LoVo (cell line): ENCODE measurements around the gene GTSE1.
"Not testable (repeated sequence)": the region's sequence is repeated elsewhere in the genome, so short reads cannot be mapped to it uniquely, and the experiment has no call there.

Source experiments
- DNase-seq: peaks from one replicate; pipeline ENCODE4 v3.0.0-alpha.2; 2016; ENCODE audit warnings: low spot score

Gene GTSE1

DNA sequence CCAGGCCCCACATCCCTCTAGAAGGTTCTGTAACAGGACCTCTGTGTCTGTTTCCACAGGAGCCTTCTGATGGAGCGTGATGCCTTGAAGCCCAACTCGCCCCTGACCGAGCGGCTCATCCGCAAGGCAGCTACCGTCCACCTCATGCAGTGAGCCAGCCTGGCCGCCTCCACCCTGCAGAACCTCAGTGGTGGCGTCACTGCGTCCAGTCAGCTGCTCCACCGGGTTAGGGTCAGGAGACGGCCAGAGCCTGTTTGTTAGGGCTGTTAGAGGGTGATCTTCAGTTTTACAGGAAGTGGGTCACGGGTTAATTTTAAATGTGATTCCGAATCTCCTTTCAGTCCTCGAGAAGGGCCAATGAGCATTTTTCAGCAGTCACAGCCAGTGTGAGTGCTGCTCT lies 3.9 kb upstream of the GTSE1 start:
- DNase-seq = no peak

DNA sequence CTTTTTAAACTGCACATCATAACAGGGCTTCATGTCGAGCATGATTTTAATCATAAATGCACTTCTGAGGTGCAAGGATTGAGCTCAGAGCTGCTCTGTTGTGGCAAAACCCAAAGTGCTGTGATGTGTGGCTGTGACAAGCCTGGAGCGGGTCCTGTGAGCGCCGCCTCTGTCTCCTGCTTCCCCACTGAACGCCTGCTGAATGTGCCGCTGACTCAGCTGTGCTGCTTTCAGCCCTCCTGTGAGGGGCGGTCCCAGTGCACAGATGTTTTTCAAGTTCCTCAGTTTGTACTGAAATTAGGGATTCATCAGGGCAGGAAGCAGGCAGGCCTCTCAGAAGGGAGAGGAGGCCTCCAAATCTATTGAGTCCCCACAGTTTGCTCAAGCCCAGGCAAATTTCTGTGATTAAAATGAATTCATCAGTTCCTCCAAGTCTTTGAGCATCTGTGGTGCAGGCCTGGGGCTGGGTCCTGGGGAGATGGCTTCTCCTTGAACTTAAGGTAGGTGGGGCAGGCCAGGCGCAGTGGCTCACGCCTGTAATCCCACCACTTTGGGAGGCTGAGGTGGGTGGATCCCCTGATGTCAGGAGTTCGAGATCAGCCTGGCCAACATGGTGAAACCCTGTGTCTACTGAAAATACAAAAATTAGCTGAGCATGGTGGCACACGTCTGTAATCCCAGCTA lies 3.0 kb upstream of the GTSE1 start:
- DNase-seq = no peak

DNA sequence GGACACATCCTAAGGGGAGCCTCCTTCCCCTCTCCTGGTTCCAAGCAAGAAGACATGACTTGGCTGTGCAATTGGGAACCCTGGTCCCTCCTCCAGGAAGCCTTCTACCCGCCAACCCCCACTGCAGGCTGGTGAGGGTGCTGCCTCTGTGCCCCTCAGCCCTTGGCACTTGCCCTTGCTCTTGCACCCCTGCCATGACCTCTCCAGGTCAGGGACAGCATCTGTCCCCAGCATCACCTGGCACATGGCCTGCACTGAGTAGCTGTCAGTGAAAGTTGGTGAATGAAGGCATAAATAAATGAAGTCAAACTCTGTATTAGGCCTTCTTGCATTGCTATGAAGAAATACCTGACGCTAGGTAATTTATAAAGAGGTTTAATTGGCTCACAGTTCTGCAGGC lies 1.9 kb upstream of the GTSE1 start:
- DNase-seq = no peak

DNA sequence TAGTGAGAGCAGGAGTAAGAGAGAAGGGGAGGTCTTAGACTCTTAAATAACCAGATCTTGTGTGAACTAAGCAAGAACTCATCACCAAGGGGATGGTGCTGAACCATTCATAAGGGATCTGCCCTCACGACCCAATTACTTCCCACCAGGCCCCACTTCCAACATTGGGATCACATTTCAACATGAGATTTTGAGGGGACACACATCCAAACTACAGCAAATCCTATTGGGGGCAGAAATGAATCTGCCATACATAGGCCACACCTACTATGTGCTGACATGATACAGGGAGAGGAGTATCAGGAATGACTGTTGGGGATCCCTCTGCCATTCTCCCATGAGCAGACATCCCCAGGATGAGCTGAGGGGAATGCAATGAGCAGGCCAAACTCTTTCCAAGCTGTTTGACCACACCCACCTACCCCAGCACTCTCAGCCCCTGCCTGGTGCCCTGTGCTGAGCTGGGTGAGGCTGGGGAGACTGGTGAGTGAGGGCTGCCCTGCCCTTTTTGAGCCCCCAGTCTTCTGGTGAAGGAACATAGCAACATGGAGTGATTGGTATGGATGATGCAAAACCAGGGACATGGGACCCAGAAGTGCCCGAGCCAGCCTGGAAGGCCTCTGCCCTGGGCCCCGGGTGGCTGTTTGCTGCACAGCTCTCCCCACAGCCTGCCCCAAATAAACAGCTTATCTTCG lies 1.2 kb upstream of the GTSE1 start:
- peak; percentile 6 for DNase-seq

DNA sequence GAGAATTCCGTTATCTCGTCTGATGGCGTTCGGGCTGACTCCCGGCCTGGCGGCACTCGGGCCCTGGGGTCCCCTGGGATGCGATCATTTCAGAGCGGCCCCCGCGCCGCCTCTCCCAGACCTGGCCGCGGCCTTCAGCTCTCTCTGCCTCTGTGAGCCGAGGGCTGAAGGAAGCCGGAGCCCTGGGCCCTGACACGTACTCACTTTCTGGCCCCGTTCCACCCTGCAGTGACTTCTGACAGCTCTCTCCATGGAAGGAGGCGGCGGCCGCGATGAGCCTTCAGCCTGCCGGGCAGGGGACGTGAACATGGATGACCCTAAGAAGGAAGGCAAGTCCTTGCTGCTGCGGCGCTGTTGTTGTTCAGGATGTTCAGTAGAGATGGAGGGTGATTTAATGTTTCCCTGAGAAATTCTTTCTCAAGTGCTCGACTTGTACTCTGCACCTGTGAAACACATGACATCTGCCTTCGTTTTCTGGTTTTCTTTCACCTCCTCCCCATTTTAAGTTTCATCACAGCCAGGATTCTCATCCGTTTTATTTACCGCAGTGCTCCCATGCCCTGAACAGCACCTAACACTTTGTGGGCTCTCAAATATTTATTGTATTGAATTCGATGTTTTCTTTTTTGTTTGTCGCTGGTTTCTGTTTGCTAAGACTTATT lies 612 bp downstream of the GTSE1 start:
- DNase-seq = no peak

DNA sequence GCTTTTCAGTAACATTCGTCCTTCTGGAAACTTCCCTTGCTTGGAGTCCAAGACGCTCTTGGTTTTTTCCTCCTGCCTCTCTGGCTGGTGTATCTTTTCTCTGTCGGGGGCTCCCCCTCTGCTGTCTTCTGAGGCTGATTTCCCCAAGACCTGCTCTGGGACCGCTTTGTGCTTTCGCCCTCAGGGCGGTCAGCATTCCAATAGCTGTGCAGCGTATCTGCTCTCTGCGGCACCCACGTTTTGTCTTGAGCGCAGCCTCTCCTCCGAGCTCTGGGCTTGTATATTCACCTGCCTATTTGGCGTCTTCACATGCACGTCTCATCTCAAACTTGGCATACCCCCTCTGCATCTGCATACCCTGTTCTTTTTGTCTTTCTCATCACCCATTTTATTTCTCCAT lies 2.4 kb downstream of the GTSE1 start:
- DNase-seq = no peak

DNA sequence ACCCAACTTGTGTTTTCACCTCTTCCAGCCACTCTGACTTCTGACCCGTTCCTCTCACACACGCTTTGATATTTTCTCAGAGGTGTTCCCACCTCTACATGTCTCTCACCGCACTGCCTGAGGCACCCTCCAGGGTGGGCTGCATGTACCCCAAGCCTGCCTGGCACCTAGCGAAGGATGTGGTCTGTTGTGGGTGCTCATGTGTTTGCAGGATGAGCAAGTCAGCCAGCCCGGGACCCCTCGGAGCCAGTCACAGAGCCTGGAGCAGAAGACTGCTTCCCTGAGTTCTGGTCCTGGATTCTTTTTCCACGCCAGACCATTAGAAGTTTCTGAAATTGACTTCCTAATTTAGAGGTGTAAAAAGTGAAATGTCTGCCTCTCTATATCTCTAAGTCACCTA lies 3.8 kb downstream of the GTSE1 start:
- no peak for DNase-seq

DNA sequence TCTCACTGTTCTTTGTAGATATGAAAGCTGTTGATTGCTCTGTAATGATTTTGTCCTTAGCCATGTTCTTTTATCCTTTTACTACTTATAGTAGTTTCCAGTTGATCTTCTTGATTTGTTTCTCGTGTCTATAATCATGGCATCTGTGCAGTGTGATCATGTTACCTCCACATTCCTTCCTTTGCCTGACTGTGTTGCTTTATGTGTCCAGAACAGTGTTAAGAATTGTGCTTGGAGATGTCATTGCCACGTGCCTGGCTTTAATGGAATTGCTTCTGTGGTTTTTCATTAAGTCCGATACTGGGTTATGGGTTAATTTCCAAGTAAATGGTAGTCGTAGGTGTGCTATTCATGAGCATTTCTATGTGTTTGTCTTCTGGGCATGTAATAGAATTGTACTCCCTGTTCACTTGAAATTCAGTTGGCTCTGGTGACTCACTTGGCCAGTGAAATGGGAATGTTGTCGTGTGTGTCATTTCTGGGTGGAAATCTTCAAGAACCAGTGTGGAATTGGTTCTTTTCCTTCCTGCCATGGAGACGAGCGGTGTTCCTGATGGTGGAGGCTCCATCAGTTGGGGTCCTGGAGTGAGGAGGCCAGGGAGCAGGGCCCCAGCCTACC lies 6.8 kb downstream of the GTSE1 start:
- DNase-seq = no peak

DNA sequence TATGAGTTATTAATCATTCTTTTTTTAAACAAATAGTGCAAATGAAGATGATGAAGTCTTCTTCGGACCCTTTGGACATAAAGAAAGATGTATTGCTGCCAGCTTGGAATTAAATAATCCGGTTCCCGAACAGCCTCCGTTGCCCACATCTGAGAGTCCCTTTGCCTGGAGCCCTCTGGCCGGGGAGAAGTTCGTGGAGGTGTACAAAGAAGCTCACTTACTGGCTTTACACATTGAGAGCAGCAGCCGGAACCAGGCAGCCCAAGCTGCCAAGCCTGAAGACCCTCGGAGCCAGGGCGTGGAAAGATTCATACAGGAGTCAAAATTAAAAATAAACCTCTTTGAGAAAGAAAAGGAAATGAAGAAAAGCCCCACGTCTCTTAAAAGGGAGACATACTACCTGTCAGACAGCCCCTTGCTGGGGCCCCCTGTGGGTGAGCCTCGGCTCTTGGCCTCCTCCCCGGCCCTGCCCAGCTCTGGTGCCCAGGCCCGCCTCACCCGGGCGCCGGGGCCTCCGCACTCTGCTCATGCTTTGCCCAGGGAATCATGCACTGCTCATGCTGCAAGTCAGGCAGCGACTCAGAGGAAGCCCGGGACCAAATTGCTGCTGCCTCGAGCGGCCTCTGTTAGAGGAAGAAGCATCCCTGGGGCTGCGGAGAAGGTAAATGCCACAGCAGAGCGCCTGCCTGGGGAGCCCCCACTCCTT lies 11.8 kb downstream of the GTSE1 start:
- DNase-seq = no peak

DNA sequence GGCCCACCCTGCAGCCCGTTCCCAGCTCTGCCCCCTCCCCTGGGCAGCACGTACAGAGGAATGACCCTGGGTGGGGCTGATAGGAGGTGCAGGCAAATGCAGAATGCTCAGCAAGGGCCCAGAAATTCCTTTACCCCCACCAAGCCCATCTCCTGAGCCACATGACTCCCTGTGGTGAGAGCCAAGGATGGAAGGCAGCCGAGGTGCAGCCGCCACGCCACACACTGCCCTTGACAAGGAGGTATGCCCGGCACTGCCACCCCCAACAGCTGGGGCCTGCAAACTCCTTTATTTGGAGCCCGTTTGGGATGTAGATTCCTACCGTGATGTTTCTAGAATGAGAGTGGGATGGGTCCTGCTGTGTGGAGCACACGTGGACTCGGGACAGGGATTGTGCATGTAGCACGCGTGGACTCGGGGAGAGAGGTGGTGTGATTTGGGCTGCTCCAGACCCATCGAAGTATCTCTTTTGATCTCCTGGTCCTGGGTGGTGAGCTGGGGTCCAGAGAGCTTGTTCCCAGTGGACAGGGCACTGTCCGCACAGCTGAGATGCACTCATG lies 12.9 kb downstream of the GTSE1 start:
- no peak for DNase-seq

DNA sequence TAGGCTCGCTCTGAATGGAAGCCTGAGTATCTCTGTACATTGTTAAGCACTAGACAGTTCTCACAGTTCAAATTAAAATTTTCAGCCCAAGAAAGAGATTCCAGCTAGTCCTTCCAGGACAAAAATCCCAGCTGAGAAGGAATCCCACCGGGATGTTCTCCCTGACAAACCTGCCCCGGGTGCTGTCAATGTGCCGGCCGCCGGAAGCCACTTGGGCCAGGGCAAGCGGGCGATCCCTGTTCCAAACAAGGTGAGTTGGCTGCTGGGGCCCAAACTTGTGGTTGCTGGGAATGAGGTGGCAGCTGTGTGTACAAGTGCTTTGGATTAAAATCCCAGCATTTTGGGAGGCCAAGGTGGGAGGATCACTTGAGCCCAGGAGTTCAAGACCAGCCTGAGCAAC lies 15.4 kb downstream of the GTSE1 start:
- DNase-seq = no peak

DNA sequence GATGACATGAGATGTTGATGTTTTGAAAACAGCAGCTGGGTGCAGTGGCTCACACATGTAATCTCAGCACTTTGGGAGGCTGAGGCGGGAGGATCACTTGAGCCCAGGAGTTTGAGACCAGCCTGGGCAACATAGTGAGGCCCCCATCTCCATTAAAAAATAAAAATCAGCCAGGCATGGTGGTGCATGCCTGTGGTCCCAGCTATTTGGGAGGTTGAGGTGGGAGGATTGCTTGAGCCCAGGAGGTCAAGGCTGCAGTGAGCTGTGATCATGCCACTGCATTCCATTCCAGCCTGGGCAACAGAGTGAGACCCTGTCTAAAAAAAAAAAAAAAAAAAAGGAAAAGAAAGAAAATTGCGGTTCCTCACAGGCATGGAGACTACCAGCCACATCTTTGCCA lies 16.2 kb downstream of the GTSE1 start:
- not testable (repeated sequence) for DNase-seq

DNA sequence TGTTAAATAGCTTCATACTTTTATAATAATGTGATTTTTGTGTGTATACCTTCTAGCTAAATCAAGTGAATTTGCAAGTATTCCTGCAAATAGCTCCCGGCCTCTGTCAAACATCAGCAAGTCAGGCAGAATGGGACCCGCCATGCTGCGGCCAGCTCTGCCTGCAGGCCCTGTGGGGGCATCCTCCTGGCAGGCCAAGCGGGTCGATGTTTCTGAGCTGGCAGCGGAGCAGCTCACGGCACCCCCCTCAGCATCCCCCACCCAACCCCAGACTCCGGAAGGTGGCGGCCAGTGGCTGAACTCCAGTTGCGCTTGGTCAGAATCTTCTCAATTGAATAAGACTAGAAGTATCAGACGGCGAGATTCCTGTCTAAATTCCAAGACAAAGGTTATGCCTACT lies 19.3 kb downstream of the GTSE1 start:
- DNase-seq = no peak

DNA sequence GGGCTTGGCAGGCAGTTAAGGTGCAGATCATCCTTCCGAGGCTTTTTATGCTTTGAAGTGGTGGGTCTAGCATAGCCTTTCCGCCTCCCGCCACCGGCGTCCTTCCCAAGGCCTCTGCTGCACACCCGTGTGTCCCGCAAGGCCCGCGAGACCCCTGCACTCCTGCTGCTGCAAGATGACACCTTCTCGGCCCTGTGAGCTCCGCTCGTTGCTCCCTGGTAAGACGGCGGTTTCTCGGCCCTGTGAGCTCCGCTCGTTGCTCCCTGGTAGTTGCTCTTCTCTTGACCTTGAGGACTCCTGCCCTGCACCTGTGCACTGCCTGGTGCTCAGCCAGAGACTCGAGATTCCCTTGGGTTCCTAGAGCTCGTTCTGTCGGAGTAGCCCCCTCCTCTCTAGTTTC lies 21.0 kb downstream of the GTSE1 start:
- no peak for DNase-seq

DNA sequence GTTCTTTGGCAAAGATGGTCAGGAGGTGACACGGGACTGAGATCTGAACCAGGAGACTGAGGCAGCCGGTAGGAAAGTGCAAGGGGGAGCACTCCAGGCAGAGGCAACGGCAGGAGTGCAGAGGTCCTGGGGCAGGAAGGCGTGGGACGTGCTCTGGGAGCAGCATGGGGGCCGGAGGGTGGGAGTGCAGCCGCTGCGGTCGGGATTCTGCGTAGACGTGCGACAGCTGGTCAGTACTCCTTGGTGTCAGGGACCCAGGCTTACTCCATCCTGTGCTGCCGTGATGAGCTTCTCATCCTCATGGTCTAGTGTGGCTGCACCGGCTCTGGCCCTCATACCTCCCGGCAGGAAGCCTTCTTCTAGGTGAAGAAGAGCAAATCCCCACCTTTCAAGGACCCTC lies 21.9 kb downstream of the GTSE1 start:
- DNase-seq = no peak

DNA sequence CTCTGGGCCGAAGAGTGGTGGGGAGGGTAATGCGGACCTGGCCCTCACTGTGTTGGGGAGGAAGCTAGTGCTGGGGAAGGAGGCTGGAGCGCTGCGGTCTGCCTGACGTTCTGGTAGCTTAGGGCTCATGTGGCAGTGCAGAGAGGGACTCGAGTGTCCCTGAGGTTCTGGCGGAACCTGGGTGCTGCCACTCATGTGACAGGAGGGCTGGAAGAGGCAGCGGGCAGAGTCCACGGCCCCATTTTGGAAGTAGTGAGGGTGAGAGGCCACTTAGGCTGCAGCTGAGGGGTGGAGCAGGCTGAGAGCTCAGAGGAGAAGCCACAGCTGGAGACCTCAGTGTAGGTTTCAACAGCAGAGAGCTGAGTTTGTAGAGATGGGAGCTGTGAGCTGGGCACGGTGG lies 22.6 kb downstream of the GTSE1 start:
- no peak for DNase-seq

DNA sequence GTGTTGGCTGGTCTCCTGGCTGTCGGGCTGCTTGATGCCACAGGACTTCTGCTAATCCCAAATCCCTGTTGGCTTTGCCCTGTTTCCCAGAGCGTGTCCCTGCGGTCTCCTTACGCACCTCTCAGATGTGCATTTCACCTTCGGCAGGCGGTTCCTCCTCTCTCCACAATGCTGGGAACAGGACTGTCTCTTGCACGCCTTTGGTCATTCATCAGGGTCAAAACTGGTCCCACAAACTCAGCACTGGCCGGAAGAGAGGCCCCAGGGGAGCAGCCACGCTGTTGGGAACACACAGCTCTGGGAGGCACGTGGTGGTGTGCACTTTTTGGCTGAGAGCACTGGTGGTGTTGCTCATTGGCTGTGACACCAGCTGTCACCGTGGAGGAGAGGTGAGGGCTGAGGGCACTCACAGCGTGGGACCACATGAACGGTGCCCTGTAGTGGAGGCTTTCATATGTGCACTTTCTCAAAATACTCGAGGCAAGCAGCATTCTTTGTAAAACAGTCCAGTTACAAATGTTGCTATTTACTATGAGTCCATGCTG lies 23.6 kb downstream of the GTSE1 start:
- no peak for DNase-seq

DNA sequence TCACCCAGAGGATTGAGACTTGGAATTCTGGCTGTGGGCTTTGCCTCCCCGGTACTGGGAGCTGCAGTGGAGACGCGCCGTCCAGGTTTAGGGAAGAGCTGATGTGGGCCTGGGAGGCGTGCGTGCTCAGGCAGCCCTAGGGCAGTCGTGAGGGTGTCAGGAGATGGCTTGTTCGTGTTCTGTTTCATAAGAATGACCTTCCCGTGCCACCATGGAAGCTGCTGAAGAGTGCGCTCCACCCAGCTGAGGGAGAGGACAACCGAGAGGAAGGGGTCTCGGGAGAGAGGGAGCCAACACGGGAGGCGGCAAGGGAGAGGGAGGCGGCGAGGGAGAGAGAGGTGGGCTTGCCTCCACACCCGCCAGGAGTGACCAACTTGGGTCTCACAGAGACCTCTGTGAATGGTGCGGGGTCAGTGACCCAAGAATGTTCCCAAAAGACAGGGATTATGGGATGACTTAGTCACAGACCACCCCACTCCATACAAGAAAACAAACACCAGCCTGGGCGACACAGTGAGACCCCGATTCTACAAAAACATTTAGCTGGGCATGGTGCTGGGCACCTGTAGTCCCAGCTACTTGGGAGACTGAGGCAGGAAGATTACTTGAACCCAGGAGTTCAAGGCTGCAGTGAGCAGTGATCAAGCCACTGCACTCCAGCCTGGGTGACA lies 24.2 kb downstream of the GTSE1 start:
- no peak for DNase-seq

DNA sequence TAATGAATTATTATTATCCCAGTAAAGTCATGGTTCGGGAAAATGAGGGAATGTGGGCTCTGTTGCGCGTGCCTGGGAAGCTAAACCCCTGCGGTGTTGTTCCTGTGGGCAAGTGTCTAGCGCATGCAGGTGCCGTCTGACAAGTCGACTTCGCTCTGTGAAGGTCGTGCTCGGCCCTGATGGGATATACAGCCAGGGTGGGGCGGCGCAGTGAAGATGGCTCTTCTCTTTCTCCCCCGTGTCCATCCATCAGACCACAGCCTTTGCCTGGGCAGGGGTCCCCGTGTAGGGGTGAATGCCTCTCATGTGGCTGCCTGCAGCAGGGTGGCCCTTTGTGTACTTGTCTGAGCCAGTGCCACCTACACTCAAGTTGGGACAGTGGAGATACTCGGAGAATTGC lies 26.0 kb downstream of the GTSE1 start:
- DNase-seq = no peak

DNA sequence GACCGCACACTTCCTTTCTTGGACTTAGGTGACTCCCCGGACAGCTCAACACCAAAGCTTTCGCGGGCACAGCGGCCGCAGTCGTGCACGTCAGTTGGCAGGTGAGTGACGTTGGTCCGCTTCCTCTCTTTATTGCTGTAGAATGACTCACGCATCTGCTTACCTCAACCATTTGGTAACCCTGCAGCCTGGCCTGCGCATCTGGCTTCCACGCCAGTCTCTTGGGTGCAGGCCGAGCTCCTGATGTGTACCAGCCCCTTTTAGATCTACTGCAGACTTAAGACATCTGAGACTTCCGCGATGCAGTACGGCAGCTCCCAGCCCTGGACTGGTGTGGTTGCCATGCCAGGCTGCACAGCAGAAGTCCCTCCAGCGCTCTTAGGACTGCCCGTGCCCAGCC lies 26.5 kb downstream of the GTSE1 start:
- no peak for DNase-seq

DNA sequence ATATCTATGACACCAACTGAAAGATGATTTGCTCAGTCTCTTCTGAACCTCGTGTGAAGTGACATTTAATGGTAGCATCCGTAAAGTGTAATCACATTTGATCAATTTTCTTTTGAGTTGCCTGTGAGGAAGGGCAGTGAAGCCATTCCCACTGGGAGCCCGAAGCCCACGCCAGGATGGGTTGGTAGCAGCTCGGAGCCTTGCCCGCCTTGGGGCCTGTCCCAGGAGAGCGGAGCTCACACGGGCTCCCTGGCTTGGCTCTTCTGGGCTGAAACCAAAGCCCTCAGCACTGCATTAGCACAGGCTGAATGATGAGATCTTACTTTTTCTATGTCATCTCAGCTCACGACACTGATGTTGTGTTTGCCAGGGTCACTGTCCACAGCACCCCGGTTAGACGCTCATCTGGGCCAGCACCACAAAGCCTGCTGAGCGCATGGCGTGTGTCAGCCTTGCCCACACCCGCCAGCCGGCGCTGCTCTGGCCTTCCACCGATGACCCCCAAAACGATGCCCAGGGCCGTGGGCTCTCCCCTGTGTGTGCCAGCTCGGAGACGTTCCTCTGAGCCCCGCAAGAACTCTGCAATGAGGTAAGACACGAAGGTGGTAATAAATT lies 29.5 kb downstream of the GTSE1 start:
- no peak for DNase-seq
